Stimulated activated CD4-positive, alpha-beta T cell treated with anti-CD3 and anti-CD28 coated beads, Interleukin-2, amount 100 ng/mL, for 48 hours (primary cell): Measurements from ENCODE around the gene TMEM18.

ENCODE experiments used
- DNase-seq, 2 donors: peaks; one replicate each; pipeline ENCODE4 v3.0.0-alpha.2; 2020

The TMEM18 gene

GRCh38 chr2:650343-651310 lies 26.6 kb downstream of the TMEM18 start:
- no peak for DNase-seq

- no peak for DNase-seq
These were observed 27.5 kb downstream of the TMEM18 start for GRCh38 chr2:649426-650342.

GRCh38 chr2:648476-649424 lies 28.5 kb downstream of the TMEM18 start:
- no peak for DNase-seq

- DNase-seq, result no peak
These were observed 29.4 kb downstream of the TMEM18 start for GRCh38 chr2:647691-648231.

- no peak for DNase-seq
These were observed 30.1 kb downstream of the TMEM18 start for GRCh38 chr2:647003-647560.

- no peak for DNase-seq
These were observed 32.3 kb downstream of the TMEM18 start for GRCh38 chr2:644871-645270.

DNA sequence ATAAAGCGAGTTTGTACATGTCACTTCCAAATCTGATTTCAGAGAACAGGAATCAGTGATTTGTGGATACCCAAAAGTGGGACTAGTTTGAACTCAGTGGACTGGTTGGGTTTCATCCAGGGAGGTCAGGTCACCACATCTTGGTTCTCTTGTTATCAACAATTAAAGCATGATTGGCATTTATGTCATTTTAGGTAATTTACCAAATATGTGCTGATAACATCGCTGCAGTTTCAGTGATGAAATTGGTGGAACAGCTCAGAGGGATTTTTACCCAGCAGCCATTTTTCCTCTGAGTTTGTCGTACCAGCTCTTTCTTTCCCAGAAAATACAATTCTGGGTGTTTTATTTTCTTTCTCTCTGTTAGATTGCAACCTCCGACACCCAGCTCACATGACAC lies 33.4 kb downstream of the TMEM18 start:
- DNase-seq, result no peak

DNA sequence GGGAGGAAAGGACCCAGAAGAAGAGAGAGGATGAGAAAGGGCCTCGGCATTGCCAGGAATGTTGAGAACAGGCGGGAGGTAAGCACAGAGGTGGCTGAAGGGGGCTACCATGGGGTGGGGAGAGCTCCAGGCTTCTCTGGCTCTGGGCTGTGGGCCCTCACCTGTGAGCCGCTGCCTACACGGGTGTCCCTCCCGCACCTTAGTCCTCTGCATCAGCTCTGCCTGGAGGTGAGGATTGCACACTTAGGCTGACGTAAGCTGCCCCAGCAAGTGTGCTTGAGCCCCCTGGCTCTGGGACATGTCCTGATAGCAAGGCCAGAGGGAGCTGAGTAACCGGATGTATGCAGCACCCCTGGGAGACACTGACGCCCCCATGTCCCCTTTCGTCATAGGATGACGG lies 33.9 kb downstream of the TMEM18 start:
- no peak for DNase-seq

DNA sequence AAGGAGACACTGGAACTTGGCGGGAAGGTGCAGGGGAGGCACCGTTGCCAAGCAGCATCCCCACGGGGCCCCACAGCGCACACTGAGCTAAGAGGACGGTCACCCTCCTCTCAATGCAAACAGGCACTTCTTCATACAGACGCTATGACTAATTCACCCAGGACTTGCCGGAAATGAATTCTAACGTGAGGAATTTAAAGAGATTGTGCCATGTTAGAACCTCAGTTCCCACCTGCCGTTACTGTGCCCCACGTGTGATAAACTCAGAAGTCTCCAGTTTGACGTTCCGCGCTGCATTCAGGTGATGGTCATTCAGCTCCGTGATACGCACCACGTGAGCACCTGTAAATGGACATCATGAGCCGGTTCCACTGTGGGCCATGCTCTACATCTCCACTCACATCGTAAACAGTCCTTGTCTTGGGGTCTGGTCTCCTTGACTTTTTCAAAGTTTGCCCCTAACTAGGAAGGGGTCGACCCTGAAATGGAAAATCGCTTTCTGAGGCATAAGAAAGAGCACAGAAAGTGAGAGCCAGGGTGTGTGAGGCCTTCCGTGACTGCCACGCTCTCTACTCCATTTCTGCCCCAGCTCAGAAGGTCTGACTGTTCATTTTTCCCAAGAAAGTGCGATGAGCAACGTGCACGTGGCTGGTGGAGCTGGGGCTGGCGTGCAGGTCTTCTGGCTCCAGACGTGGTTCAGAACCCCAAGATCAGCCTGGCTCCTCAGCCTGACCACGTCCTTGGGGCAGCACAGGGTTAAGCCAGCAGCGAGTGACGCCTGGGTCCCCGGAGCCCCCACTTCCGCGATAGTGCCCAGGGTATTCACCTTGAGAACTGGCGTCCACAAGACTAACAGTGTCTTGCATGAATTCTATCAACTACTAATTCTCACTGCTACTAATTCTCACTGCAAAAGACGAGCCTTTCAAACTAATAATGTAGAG lies 35.1 kb downstream of the TMEM18 start:
- no peak for DNase-seq

- DNase-seq, result no peak
These were observed 35.9 kb downstream of the TMEM18 start for GRCh38 chr2:641164-641871.

DNA sequence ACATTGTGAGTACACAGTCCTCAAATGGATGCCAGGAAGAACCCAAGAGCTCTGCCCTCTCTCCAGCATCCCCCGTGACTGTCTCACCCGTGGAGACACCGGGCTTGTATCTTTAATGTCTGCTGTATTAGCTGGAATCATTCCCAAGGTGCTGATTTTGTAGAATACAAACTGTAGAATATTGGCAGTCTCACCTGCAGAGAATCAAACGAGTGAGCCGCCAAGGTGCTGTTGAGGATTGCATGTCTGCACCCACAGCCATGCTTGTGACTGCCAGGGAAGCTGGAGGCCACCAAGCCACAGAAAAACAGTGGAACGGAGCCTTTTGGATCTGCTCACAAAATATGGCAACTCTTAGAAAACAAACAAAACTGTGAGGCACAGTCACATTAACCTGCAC lies 37.5 kb downstream of the TMEM18 start:
- no peak for DNase-seq

- no peak for DNase-seq
These were observed 39.4 kb downstream of the TMEM18 start for GRCh38 chr2:637804-638203.

GRCh38 chr2:637406-637776 lies 39.8 kb downstream of the TMEM18 start:
- DNase-seq, result no peak

GRCh38 chr2:636641-637405 lies 40.4 kb downstream of the TMEM18 start:
- peak; percentile 47 to 50 for DNase-seq

DNA sequence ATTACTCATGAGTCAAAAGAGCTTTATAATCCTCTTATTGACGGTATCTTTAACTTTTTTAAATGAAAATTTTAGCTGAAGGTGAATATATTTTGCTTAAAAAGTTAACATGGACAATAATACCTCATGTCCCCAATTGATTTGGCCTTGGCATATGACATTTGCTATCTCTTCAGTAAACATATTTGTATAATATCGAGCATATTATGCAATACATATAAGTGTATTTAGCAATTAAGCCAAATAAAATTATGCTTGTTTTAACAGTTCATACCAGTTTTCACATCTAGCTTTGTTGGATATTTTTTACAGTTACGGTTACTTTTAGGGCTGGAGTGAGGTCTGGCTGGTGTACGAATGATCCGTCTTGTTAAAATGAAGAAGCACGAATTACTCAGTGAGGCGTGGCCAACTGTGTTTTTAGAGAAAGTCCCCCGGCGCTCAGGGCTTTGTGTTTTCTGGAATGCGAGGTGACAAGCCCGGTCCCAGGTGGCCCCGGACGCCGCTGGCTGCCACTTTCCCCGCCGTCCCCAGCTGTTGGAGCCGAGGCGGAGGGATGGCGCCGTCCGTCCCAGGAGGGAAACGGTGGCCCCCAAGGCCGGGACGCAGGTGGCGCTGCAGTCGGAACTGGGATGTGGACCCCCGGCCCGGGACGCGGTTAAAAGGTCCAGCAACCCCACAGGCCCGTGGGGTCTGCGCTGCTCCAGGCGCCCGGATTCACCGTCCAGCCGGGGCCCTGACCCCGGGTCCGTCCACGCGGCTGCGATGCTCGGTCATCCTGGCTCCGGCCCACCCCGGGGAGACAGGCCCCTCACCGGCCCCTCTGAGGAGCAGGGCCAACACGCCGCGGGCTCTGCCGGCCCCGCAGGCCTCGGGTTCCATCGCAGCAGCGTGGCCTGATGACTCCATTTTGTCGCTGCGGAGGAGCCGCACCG lies 41.3 kb downstream of the TMEM18 start:
- DNase-seq, result no peak

DNA sequence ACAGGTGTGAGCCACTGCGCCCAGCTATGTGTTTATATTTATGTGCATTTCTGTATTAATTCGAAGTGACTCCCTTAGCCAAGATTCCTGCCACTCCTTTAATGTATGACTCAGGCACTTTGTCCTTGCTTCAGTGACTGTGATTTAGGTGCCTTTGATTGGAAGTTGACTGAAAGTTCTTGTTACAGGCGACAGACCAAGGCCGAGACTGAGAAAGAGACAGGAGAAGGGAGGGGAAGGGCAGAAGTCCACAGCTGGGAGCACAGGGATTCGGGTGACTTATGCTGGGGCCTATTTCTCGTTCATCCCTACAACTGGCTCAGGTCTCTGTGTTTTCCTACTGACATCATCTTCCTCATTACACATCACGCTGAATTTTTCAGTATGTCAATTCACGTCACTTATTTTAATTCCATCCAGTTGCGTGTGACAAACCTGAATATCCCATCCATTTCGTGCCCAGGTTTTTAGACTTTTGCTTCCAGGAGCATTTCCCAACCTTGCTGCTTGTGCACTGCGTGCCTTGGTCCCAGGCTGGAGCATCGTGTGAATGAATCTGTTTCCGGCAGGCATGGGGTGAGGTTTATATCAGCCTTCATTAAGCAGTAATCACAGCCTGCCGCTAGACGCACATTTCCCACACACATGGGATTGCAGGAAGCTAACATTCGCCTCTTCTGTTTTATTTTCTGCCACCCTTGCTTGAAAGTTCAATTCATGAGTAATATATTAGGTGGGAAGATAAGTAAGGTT lies 42.4 kb downstream of the TMEM18 start:
- no peak for DNase-seq

DNA sequence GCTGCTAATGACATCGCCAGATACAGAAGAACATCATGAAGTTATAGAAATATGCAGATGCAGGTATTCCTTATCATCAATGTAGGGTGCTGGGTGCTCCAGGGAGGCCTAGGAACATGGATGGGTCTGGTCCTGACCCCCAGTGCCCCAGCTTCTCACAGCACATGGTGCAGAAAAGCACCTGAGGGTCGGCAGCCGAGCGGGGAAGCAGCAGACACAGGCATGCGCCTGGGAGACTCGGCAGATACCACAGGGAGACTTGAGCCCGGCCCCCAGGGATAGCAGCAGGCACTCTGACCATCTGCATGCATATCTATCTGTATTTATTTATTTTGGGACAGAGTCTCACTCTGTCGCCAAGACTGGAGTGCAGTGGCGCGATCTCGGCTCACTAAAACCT lies 43.2 kb downstream of the TMEM18 start:
- no peak for DNase-seq
